CD14-positive monocyte (primary cell): ENCODE data around the gene ARFGEF2. TPM values are rescaled to one million over a fixed set of nuclear protein-coding genes. Genes with fewer than 3 reads are reported as not detected.

Source experiments
- DNase-seq, 3 donors: peaks; one replicate each; pipeline ENCODE4 v3.0.0-alpha.2; 2011 to 2022
- H2AFZ ChIP-seq: 2 replicates; pipeline ENCODE4 v1.6.0; 2012; ENCODE audit warnings: mild to moderate bottlenecking, low read depth, low read length, inconsistent platforms; ENCODE audit not compliant: insufficient read depth, poor library complexity, severe bottlenecking
- H3K27ac ChIP-seq, 2 donors: 1 replicate in 1 of 2; 2 replicates in 1 of 2; pipeline ENCODE4 v1.5.1; 2012 to 2013; ENCODE audit warnings: low read length in 2 of 2, control low read depth in 1 of 2, inconsistent platforms in 1 of 2, low read depth in 1 of 2, mild to moderate bottlenecking in 1 of 2
- H3K27me3 ChIP-seq, 2 donors: one replicate each; pipeline versions ENCODE4 v1.6.0 to v1.6.1; 2011 to 2013; ENCODE audit warnings: low read length in 2 of 2; ENCODE audit not compliant: control insufficient read depth in 2 of 2, insufficient read depth in 2 of 2
- H3K36me3 ChIP-seq, 2 donors: replicated peaks in 1 of 2; 1 replicate in 1 of 2; 2 replicates in 1 of 2; pipeline versions ENCODE4 v1.5.1 to v1.6.1; 2012 to 2013; ENCODE audit warnings: low read length in 2 of 2, control low read depth in 1 of 2, inconsistent platforms in 1 of 2, mild to moderate bottlenecking in 1 of 2; ENCODE audit not compliant: insufficient read depth in 2 of 2, control insufficient read depth in 1 of 2
- H3K4me1 ChIP-seq, 2 donors: 1 replicate in 1 of 2; 2 replicates in 1 of 2; pipeline versions ENCODE4 v1.5.1 to v1.6.1; 2012 to 2013; ENCODE audit warnings: low read length in 2 of 2, control low read depth in 1 of 2, inconsistent platforms in 1 of 2, mild to moderate bottlenecking in 1 of 2, moderate library complexity in 1 of 2; ENCODE audit not compliant: insufficient read depth in 2 of 2, control insufficient read depth in 1 of 2
- H3K4me2 ChIP-seq: replicated peaks from 2 replicates; pipeline ENCODE3; 2012; ENCODE audit warnings: low read length, moderate library complexity, mild to moderate bottlenecking; ENCODE audit not compliant: poor library complexity, severe bottlenecking; ENCODE audit errors: extremely low read depth
- H3K4me3 ChIP-seq, 3 experiments: fragments of 200-600 bp in 1 of 3; sonication (generic) in 1 of 3; replicated peaks in 1 of 3; 1 replicate in 2 of 3; 2 replicates in 1 of 3; pipeline ENCODE4 v1.5.1; 2011 to 2013; ENCODE audit warnings: low read length in 3 of 3, mild to moderate bottlenecking in 3 of 3, control low read depth in 2 of 3, low read depth in 2 of 3, inconsistent platforms in 1 of 3, moderate library complexity in 1 of 3
- H3K79me2 ChIP-seq: 2 replicates; pipeline ENCODE4 v1.6.0; 2012; ENCODE audit warnings: mild to moderate bottlenecking, control low read depth, inconsistent platforms, low read length, moderate library complexity; ENCODE audit not compliant: insufficient read depth
- H3K9ac ChIP-seq: 2 replicates; pipeline ENCODE4 v1.6.0; 2017; ENCODE audit warnings: low read length, mild to moderate bottlenecking; ENCODE audit not compliant: insufficient read depth, poor library complexity, severe bottlenecking
- H3K9me3 ChIP-seq, 2 donors: replicated peaks in 1 of 2; 1 replicate in 1 of 2; 2 replicates in 1 of 2; pipeline versions ENCODE4 v1.5.1 to v1.6.1; 2012 to 2013; ENCODE audit warnings: low read length in 2 of 2, control low read depth in 1 of 2; ENCODE audit not compliant: control insufficient read depth in 1 of 2, insufficient read depth in 1 of 2
- H4K20me1 ChIP-seq: 2 replicates; pipeline ENCODE4 v1.6.0; 2012; ENCODE audit warnings: mild to moderate bottlenecking, low read length, control low read depth, moderate library complexity; ENCODE audit not compliant: insufficient read depth
- H3K27ac Mint-ChIP-seq, 7 donors: one replicate each; pipeline ENCODE4 v1.8.0; 2020; ENCODE audit warnings: mild to moderate bottlenecking in 7 of 7, mixed read lengths in 7 of 7, moderate library complexity in 6 of 7, inconsistent platforms in 2 of 7
- H3K27me3 Mint-ChIP-seq, 3 donors: one replicate each; pipeline ENCODE4 v1.8.0; 2021 to 2022; ENCODE audit warnings: low read depth in 3 of 3, mild to moderate bottlenecking in 3 of 3, mixed read lengths in 3 of 3, moderate library complexity in 3 of 3, inconsistent platforms in 1 of 3
- H3K36me3 Mint-ChIP-seq, 2 donors: one replicate each; pipeline ENCODE4 v1.8.0; 2020; ENCODE audit warnings: mixed read lengths in 2 of 2, inconsistent platforms in 1 of 2, mild to moderate bottlenecking in 1 of 2
- H3K4me1 Mint-ChIP-seq: one replicate; pipeline ENCODE4 v1.8.0; 2020; ENCODE audit warnings: mild to moderate bottlenecking, mixed read lengths
- H3K4me3 Mint-ChIP-seq, 2 donors: one replicate each; pipeline ENCODE4 v1.8.0; 2020; ENCODE audit warnings: mild to moderate bottlenecking in 2 of 2, mixed read lengths in 2 of 2, moderate library complexity in 1 of 2
- H3K9me3 Mint-ChIP-seq, 7 donors: one replicate each; pipeline ENCODE4 v1.8.0; 2020 to 2022; ENCODE audit warnings: mixed read lengths in 7 of 7, mild to moderate bottlenecking in 6 of 7, moderate library complexity in 6 of 7, inconsistent platforms in 2 of 7
- WGBS: methylation state at CpG from one replicate; pipeline ENCODE4 v1.1.5; 2013; ENCODE audit warnings: missing lambda C conversion rate; ENCODE audit not compliant: insufficient coverage; 5-methylcytosine and 5-hydroxymethylcytosine counted together
- intact Hi-C, 2 donors: fragments of 100-400 bp; cut with micrococcal nuclease; formaldehyde crosslinking; loops; one replicate each; pipeline versions ENCODE4 v1.15.0 to v1.15.1; 2023
- polyA plus RNA-seq, 3 donors: library from polyadenylated mRNA; depleted of rRNA in 1 of 3; unstranded in 2 of 3; stranded (reverse) in 1 of 3; fragments of 300-500 nt in 2 of 3; fragments of >200 nt in 1 of 3; fragmentation: Illumina TruSeq in 2 of 3; gene quantifications; 1 replicate in 2 of 3; 2 replicates in 1 of 3; pipeline ENCODE4 v1.2.3, GENCODE V29; 2012 to 2021
- TF ChIP-seq, protein P1 (sequence below): fragments of 200-600 bp; IDR thresholded peaks from one replicate; pipeline ENCODE4 v1.8.0; 2022; ENCODE audit warnings: antibody characterized with exemption, mild to moderate bottlenecking

Gene ARFGEF2
- polyA plus RNA-seq, 3 donors, result 4.6 to 10.9 (median 5.5) TPM

DNA sequence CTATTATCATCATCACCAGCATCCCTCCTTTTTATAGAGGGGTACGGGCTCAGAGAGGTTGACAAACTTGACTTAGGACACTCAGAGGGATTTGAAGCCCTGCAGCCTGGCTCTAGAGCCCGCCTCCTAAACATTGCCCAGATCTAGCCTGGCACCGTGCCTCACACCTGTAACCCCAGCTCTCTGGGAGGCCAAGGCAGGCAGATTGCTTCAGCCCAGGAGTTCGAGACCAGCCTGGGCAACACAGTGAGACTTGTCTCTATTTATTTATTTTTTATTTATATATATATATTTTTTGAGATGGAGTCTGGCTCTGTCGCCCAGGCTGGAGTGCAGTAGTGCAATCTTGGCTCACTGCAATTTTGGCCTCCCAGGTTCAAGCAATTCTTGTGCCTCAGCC lies 118.3 kb downstream of the ARFGEF2 start:
- DNase-seq, result no peak
- no peak overlapping the region for H3K4me3 Mint-ChIP-seq
- no peaks in the 10 kb centered on the region for H4K20me1 ChIP-seq
- H3K36me3 ChIP-seq, result peaks cover 5 to 15% of the 10 kb centered on the region in 2 donors
- H3K9me3 Mint-ChIP-seq, result no peaks in the 10 kb centered on the region
- no peak overlapping the region for H2AFZ ChIP-seq
- peaks cover 31 to 36% of the 10 kb centered on the region in 2 donors for H3K4me1 ChIP-seq
- no peaks in the 10 kb centered on the region for H3K9me3 ChIP-seq
- WGBS, result 100% methylated on average over 3 of the region's 5 CpGs
- TF ChIP-seq, protein P1, sequence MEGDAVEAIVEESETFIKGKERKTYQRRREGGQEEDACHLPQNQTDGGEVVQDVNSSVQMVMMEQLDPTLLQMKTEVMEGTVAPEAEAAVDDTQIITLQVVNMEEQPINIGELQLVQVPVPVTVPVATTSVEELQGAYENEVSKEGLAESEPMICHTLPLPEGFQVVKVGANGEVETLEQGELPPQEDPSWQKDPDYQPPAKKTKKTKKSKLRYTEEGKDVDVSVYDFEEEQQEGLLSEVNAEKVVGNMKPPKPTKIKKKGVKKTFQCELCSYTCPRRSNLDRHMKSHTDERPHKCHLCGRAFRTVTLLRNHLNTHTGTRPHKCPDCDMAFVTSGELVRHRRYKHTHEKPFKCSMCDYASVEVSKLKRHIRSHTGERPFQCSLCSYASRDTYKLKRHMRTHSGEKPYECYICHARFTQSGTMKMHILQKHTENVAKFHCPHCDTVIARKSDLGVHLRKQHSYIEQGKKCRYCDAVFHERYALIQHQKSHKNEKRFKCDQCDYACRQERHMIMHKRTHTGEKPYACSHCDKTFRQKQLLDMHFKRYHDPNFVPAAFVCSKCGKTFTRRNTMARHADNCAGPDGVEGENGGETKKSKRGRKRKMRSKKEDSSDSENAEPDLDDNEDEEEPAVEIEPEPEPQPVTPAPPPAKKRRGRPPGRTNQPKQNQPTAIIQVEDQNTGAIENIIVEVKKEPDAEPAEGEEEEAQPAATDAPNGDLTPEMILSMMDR, result no peak
- H3K27me3 ChIP-seq, result no peaks in the 10 kb centered on the region
- intact Hi-C loops, result no loop called here
- H3K9ac ChIP-seq, result no peak overlapping the region
- H3K4me1 Mint-ChIP-seq, result peaks cover 30% of the 10 kb centered on the region
- peaks cover 0 to 7% (median 1%) of the 10 kb centered on the region in 3 donors for H3K27me3 Mint-ChIP-seq
- H3K79me2 ChIP-seq, result peaks cover 4% of the 10 kb centered on the region
- H3K27ac ChIP-seq, result no peak overlapping the region
- no peak overlapping the region for H3K4me3 ChIP-seq
- H3K27ac Mint-ChIP-seq, result no peak overlapping the region
- peaks cover 14 to 17% of the 10 kb centered on the region in 2 donors for H3K36me3 Mint-ChIP-seq
- no peak overlapping the region for H3K4me2 ChIP-seq

DNA sequence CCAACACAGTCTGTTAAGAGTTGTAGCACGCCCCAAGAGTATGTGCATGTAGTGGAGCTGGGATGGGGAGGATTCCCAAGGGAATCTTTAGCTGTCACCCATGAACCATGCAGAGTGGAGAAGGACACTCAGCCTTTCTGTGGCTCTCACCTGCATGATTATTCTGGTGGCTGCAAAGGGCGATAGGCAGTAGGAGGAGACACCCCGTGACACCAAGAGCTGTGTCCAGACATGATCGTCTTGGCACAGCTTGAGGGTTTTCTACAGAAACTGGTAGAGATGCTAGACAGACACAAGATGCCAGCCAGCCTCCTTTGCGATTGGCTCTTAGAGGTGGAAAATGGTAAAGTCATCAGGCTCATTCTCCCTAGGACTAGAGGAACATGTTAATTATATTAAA lies 121.5 kb downstream of the ARFGEF2 start:
- H3K36me3 ChIP-seq, result no peaks in the 10 kb centered on the region
- H3K79me2 ChIP-seq, result peaks cover 23% of the 10 kb centered on the region
- H3K4me1 Mint-ChIP-seq, result peaks cover 34% of the 10 kb centered on the region
- H3K9me3 ChIP-seq, result no peaks in the 10 kb centered on the region
- intact Hi-C loops, result no loop called here
- TF ChIP-seq, protein P1, result no peak
- no peaks in the 10 kb centered on the region for H3K9me3 Mint-ChIP-seq
- no peak overlapping the region for H3K4me3 ChIP-seq
- peaks cover 0 to 7% (median 1%) of the 10 kb centered on the region in 3 donors for H3K27me3 Mint-ChIP-seq
- no peaks in the 10 kb centered on the region for H3K27me3 ChIP-seq
- DNase-seq, result no peak
- no peak overlapping the region for H3K27ac ChIP-seq
- H3K36me3 Mint-ChIP-seq, result peaks cover 3 to 6% of the 10 kb centered on the region in 2 donors
- H4K20me1 ChIP-seq, result peaks cover 11% of the 10 kb centered on the region
- no peak overlapping the region for H3K4me2 ChIP-seq
- no peak overlapping the region for H3K27ac Mint-ChIP-seq
- no peak overlapping the region for H3K4me3 Mint-ChIP-seq
- peaks cover 42 to 48% of the 10 kb centered on the region in 2 donors for H3K4me1 ChIP-seq
- 96% methylated on average over 4 of the region's 5 CpGs for WGBS
- H3K9ac ChIP-seq, result no peak overlapping the region
- H2AFZ ChIP-seq, result no peak overlapping the region
